HG02884 (cell line): ENCODE measurements around the gene SACM1L.

Experiments used
- ATAC-seq: cut with Tn5 transposase; IDR thresholded peaks from one replicate; pipeline ENCODE4 v1.9.1; 2021; ENCODE audit warnings: mild to moderate bottlenecking, moderate library complexity; ENCODE audit not compliant: unreplicated experiment

Gene SACM1L

DNA sequence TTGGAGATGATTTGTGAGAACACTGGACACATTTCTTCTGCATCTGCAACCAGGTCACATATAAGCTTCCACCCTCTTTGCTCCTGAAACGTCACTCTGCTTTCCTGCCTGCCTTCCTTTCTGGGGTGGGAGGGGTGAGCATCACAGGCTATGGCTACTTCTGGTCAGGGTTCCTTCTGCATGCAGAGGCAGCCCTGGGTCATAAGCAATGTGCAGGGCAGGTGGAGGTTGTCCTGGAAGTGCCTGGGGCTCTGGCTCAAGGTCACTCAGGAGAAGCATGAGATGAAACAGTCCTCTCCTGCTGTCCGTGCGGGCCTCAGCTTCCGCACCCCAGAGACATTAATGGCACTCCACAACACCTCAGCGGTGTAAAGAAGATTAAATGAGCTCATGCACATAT is 92.1 kb downstream of the SACM1L start:
- ATAC-seq: no peak

DNA sequence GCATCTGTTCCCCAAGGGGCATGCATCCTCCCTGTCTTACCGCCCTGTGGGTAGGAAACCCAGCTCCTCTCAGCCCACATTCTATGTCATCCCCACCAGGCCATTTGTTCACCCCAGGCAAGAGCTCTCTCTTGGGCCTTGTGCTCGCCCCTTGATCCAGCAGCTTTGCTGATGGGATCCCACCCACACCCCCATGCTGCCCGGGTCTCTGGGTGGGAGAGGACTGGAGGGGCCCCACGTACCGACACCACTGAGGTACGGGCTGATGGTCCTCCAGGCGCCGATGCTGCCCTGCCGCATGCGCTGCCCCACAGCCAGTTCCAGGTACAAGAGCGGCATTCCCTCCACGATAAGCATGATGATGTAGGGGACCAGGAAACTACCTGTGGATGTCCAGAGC is 92.6 kb downstream of the SACM1L start:
- ATAC-seq: no peak

DNA sequence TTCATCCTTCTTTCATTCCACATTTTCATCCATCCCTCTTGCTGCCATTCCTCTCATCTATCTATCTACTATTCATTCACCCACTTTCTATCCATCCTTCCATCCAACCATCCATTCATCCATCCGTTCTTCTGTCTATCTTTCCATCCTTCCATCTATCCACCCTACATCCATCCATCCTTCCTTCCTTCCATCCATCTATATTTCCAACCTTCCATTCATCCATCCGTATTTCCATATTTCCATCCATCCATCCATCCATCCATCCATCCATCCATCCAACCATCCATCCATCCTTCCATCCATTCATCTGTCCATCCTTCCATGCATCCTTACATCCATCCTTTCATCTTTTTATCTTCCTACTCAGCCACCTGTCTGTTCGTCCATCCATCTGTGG is 93.2 kb downstream of the SACM1L start:
- no peak for ATAC-seq

DNA sequence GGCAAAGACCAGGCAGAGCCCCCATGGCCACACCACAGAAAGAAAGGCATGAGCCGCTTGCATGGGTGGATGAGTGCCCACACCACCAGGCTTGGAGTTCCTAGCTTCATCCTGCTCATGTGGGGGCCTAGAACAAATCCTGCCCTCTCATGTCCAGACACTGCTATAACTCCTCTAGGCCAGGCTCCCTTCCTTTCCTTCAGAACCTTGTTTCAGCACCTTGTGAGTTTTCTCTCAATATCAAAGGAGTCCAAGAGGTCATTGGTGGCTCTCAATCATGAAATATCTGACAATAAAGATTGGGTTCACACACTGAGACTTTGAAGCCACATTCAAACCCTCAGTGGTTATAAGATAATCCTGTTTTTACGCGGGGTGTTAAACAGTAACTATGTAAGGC is 94.5 kb downstream of the SACM1L start:
- ATAC-seq: no peak

DNA sequence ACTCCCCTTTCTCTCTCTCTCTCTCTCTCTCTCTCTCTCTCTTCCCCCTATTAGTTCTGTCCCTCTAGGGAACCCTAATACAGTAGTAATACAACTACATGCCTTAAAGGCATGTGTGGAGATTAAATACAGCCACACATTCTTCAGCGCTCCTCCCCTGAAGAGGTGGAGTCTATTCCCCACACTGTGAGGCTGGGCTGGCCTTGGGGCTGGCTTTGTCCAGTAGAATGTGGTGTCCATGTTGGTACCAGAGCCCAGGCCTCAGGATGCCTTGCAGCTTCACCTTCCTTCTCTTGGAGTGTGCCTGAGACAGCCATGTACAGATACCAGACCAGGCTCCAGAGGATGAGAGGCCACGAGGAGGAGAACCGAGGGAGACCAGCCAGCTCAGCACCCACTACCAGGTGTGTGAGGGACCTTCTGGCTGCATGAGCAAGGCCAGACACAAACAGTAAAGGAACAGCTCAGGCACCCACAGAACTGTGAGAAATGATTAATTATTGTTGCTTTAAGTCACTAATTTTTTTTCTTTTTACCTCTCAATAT is 96.5 kb downstream of the SACM1L start:
- no peak for ATAC-seq

DNA sequence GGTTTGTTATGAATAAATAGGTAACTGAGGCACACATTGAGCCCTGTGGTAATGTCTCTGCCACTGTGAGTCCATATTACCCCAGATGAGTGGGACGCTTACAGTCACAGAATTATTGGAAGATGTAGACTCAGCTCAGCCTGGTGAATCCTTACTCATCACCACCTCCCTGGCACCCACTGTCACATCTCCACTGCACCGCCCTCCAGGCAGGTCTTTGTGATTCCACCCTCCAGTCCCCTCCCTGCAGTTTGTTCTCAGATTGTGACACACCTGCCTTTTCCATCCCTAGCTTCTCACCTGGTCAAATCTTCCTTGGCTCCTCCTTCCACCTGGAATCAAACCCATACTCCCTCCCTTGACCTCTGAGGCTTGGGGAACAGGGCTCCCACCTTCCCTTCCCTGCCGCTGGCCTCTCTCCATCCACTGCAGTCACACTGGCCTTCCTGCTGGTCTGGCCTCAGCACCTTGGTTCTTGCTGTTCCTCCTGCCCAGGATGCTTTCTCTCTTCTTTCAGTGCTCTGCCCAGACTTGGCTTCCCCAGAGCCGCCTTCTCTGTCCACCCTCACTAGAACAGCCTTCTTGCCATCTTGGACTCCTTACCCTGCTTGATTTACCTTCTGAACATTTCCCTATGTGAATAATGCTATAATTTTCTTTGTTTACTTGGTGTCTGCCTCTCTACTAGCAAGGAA is 97.8 kb downstream of the SACM1L start:
- ATAC-seq: no peak

DNA sequence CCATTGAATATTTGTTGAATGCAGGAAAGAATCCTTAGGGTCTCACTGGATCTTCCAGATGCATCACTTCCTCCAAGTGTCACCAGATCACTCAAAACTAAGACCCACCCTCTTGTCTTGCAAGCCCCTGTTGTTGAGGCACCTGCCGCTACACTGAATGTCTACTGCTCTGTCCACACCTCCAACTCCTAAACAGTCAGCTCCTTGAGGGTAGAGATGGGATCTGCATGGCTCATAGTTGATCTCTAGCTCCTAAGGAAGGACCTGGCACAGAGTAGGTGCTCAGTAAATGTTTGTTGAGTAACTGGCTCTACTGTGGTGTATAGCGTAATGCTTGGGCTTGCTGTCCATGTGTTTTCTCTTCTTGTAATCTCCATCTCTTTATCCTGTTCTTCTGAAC is 98.4 kb downstream of the SACM1L start:
- ATAC-seq: no peak

DNA sequence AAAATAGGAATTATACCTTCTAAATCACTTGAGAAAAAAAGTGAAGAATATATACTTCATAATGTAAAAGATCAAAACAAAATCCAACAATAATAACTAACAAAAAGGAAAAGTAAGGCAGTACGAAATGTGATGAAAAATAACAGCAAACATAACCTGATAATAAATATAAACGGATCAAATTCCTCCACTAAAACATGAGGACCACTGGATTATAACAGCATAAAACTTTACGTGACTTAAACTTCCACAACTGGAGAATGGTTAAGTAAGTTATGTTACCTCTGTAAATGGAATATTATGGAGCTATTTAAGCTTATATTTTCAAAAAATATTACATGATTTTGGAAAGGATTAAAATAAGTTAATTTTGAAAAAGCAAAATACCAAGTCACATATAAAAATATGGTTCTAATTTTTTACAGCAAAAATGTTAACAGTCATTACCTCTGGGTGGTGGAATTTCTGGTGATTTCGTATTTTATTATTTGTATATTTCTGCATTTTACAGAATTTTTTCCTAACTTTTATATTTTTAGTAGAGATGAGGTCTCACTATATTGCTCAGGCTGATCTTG is 100.1 kb downstream of the SACM1L start:
- ATAC-seq: no peak

DNA sequence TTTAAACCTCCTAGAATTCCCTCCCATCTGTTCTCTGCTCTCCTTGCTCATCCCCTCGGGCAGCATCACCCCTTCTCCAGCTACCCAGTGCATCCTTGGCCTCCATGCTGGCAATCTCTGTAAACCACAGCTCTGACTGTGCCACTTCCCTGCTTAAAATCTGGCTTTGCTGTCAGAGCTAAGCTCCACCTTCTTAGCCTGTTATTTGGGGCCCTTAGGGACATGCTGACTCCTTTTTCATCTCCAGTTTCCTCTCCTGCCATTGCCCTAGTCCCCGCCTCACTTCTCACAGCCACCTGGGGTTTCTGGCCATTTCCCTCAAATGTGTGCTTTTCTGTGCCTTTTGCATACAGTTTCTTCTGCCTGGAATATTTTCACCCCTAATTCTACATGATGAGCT is 101.4 kb downstream of the SACM1L start:
- ATAC-seq: no peak

DNA sequence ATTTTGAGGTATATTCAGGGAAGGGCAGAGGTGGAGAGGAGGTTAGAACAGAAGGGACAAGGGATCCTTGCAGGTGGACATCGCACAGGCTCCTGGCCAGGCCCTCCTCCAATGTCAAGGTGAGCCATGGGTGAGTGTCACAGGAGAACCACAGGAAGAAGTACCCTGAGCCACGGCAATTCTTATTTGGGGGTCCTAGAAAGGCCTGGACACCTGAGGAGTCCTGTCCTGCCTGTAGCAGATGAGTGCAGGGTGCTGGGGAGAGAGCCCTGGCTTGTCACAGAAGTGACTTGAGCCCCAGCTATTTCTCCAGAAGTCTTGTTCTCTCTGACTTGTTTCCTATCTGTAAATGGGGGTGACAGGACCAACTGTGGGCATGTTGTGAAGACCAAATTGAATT is 102.8 kb downstream of the SACM1L start:
- no peak for ATAC-seq

DNA sequence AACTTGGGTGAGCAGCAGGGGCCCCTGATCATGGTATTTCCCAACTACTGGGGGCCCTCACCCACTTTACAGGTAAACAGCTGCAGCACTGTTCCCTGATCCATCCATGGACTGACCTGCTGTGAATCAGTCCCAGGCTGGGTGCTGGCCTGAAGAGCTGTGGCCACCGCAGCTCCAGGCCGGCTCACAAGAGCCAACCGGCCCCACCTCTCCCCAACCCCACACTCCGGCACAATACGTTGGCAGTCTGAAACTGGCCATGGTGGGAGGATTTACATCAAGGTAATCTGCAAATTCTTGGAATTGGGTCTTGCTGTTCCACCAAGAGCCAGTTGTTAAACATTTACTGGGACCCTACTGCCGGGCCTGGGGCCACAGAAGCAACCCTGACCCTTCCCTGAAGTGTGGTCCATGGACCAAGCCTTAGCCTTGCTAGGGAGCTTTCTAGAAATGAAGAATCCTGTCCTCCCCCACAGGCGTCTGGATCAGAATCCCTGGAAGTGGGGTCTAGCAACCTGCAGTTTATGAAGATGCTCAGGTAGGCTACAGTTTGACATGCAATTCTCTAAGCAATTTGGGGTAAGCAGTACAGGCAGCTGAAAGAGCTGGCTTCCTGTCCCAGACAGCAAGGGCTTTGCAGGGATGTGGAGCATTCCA is 103.4 kb downstream of the SACM1L start:
- ATAC-seq: no peak

DNA sequence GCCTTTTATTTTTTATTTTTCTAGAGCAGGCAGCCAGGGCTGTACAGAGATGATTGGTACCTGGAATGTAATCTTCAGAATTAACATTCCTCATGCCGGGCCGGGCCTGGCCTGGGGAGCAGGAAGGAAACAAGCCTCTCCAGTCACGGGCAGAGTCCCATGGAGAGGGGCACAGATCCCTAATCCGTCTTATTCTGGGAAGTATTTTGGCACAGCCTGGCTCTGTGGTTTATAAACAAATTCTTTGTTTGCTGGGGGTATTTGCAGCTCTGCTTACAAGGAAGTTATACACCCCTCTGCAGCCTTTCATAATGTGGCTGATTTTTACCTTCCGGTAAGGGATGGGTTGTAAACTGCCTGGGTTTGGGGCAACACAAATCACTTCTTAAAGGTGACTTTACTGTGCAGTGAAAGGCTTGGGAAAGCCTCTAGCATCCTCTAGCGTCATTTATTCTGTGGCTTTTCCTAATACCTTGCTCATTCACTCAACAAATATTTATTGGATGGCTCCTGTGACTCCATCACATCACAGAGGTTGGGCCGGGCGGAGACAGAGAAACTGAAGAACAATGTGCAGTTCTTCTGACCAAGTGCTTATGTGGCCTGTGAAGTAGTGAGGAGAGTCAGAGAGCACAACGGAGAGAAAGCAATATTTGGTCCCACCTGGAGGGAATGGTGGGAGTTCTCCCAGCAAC is 104.4 kb downstream of the SACM1L start:
- ATAC-seq: no peak

DNA sequence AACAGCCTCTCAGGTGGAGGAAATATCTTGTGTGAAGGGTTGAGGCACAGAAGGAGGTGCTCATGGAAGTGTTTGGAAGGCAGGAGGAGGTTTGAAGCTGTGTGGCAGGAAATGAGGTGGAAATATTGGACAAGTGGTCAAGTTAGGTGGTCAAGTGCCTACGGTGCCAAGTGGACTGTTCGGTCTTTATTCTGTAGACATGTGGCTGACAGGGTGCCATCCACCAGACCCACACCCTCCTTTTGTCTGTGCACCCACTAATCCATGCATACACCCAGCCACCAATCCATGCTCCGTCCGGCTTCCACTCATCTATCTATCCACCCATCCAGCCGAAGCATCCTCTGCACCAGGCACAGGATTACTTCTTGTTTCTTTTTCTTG is 105.0 kb downstream of the SACM1L start:
- ATAC-seq: no peak

DNA sequence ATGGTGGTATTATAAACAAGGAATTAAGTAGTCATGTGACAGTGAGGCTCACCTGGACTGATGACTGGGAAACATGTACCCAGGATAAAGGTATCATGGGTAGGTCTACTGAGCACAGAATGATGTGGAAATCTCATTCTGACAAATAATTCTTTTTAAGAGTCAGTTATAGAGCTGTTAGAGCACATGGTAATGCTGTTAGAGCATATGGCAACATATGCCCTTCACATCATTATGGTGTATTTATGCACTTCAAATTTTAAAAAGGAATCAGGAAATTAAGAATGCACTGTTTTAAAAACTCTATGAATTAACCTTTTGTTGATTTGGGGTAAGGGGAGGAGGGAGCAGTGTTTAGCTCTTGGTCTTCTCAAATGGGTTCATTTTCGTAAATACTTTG is 105.5 kb downstream of the SACM1L start:
- ATAC-seq: no peak
